GM12892 (cell line): Measurements from ENCODE around the gene EIF3F.

ENCODE experiments used
- POLR2A ChIP-seq: IDR thresholded peaks from 2 replicates; pipeline ENCODE4 v1.6.1; 2011; ENCODE audit warnings: low read depth, low read length, control low read depth
- POLR2AphosphoS5 ChIP-seq: IDR thresholded peaks from 2 replicates; pipeline ENCODE4 v1.6.1; 2011; ENCODE audit warnings: low read depth, low read length, control low read depth
- TAF1 ChIP-seq: IDR thresholded peaks from 2 replicates; pipeline ENCODE4 v1.6.1; 2011; ENCODE audit warnings: low read depth, mild to moderate bottlenecking, control low read depth, low read length, borderline replicate concordance

GRCh38 chr11:8015753-8016239 lies 28.7 kb downstream of the EIF3F start:
- TF ChIP-seq TAF1 (no peak), POLR2A (no peak), POLR2AphosphoS5 (no peak)
